IgD-negative memory B cell (primary cell): ENCODE results near the gene PLA2G2C. TPM values are rescaled to one million over a fixed set of nuclear protein-coding genes. Genes with fewer than 3 reads are reported as not detected.

ENCODE experiments used
- H3K27ac Mint-ChIP-seq, 3 donors: one replicate each; pipeline ENCODE4 v1.8.0; 2020 to 2022; ENCODE audit warnings: mild to moderate bottlenecking in 3 of 3, mixed read lengths in 3 of 3, moderate library complexity in 1 of 3
- H3K27me3 Mint-ChIP-seq: one replicate; pipeline ENCODE4 v1.8.0; 2021; ENCODE audit warnings: mixed read lengths
- H3K36me3 Mint-ChIP-seq: one replicate; pipeline ENCODE4 v1.8.0; 2020; ENCODE audit warnings: mild to moderate bottlenecking, mixed read lengths
- H3K4me1 Mint-ChIP-seq, 3 donors: one replicate each; pipeline ENCODE4 v1.8.0; 2020 to 2022; ENCODE audit warnings: mixed read lengths in 3 of 3, mild to moderate bottlenecking in 1 of 3
- H3K4me3 Mint-ChIP-seq, 4 donors: one replicate each; pipeline ENCODE4 v1.8.0; 2020 to 2022; ENCODE audit warnings: mild to moderate bottlenecking in 4 of 4, mixed read lengths in 4 of 4, moderate library complexity in 3 of 4
- H3K9me3 Mint-ChIP-seq, 3 donors: one replicate each; pipeline ENCODE4 v1.8.0; 2020 to 2021; ENCODE audit warnings: mixed read lengths in 3 of 3, mild to moderate bottlenecking in 1 of 3
- polyA plus RNA-seq: library from polyadenylated mRNA; unstranded; fragments of 300-500 nt; fragmentation: Illumina TruSeq; gene quantifications from one replicate; pipeline ENCODE4 v1.2.3, GENCODE V29; 2021

The PLA2G2C gene
- polyA plus RNA-seq, 1 donor from 2014 or later: not detected

GRCh38 chr1:20164694-20165202 is 21.6 kb downstream of the PLA2G2C start:
- Mint-ChIP-seq H3K9me3 (peaks cover 12 to 31% (median 21%) of the 10 kb centered on the region in 3 donors), H3K27ac (no peak overlapping the region), H3K27me3 (peaks cover 6% of the 10 kb centered on the region), H3K4me1 (peaks cover 0 to 1% (median 1%) of the 10 kb centered on the region in 3 donors), H3K36me3 (peaks cover 2% of the 10 kb centered on the region), H3K4me3 (no peak overlapping the region)

GRCh38 chr1:20160034-20160433 is 26.3 kb downstream of the PLA2G2C start:
- Mint-ChIP-seq H3K27ac (no peak overlapping the region), H3K4me3 (no peak overlapping the region), H3K36me3 (peaks cover 2% of the 10 kb centered on the region), H3K9me3 (peaks cover 11 to 38% (median 24%) of the 10 kb centered on the region in 3 donors), H3K4me1 (peaks cover 0 to 3% (median 0%) of the 10 kb centered on the region in 3 donors), H3K27me3 (peaks cover 2% of the 10 kb centered on the region)

- H3K27ac Mint-ChIP-seq: no peak overlapping the region
- H3K4me1 Mint-ChIP-seq: peaks cover 0 to 9% (median 5%) of the 10 kb centered on the region in 3 donors
- peaks cover 11 to 31% (median 19%) of the 10 kb centered on the region in 3 donors for H3K9me3 Mint-ChIP-seq
- peaks cover 2% of the 10 kb centered on the region for H3K36me3 Mint-ChIP-seq
- H3K4me3 Mint-ChIP-seq: peak overlapping the region in 1 of 4 donors; percentile 17
- peaks cover under 1% of the 10 kb centered on the region for H3K27me3 Mint-ChIP-seq
These were observed 27.8 kb downstream of the PLA2G2C start for GRCh38 chr1:20158358-20159070.

GRCh38 chr1:20154301-20154831 is 32.0 kb downstream of the PLA2G2C start:
- Mint-ChIP-seq H3K4me3 (peak overlapping the region in 1 of 4 donors; percentile 71), H3K27me3 (no peaks in the 10 kb centered on the region), H3K36me3 (peaks cover 4% of the 10 kb centered on the region), H3K9me3 (peaks cover 0 to 10% (median 4%) of the 10 kb centered on the region in 3 donors), H3K4me1 (peaks cover 5 to 10% (median 7%) of the 10 kb centered on the region in 3 donors), H3K27ac (no peak overlapping the region)

- Mint-ChIP-seq H3K36me3 (peaks cover 4% of the 10 kb centered on the region), H3K27ac (no peak overlapping the region), H3K4me1 (peaks cover 5 to 10% (median 7%) of the 10 kb centered on the region in 3 donors), H3K27me3 (no peaks in the 10 kb centered on the region), H3K9me3 (peaks cover 0 to 3% (median 0%) of the 10 kb centered on the region in 3 donors), H3K4me3 (peak overlapping the region in 1 of 4 donors; percentile 60)
These were observed 33.3 kb downstream of the PLA2G2C start for GRCh38 chr1:20153000-20153418.

GRCh38 chr1:20152599-20152930 is 33.8 kb downstream of the PLA2G2C start:
- no peaks in the 10 kb centered on the region for H3K9me3 Mint-ChIP-seq
- H3K4me3 Mint-ChIP-seq: peak overlapping the region; percentile 55 to 92 (median 87)

GRCh38 chr1:20151906-20152598 is 34.3 kb downstream of the PLA2G2C start:
- Mint-ChIP-seq H3K36me3 (peaks cover 4% of the 10 kb centered on the region), H3K27ac (peak overlapping the region in 1 of 3 donors; percentile 84), H3K4me3 (peak overlapping the region; percentile 55 to 92 (median 87)), H3K4me1 (peaks cover 5 to 10% (median 7%) of the 10 kb centered on the region in 3 donors), H3K9me3 (no peaks in the 10 kb centered on the region), H3K27me3 (no peaks in the 10 kb centered on the region)

More at GRCh38 chr1:20152599-20152930, 33.8 kb downstream of the PLA2G2C start:
- H3K27me3 Mint-ChIP-seq: no peaks in the 10 kb centered on the region
- peaks cover 4% of the 10 kb centered on the region for H3K36me3 Mint-ChIP-seq
- H3K4me1 Mint-ChIP-seq: peaks cover 5 to 10% (median 7%) of the 10 kb centered on the region in 3 donors
- peak overlapping the region in 1 of 3 donors; percentile 84 for H3K27ac Mint-ChIP-seq

- no peaks in the 10 kb centered on the region for H3K9me3 Mint-ChIP-seq
- H3K4me1 Mint-ChIP-seq: peaks cover 5 to 9% (median 7%) of the 10 kb centered on the region in 3 donors
- peak overlapping the region in 1 of 4 donors; percentile 23 for H3K4me3 Mint-ChIP-seq
- peaks cover 4% of the 10 kb centered on the region for H3K36me3 Mint-ChIP-seq
- H3K27ac Mint-ChIP-seq: no peak overlapping the region
- H3K27me3 Mint-ChIP-seq: no peaks in the 10 kb centered on the region
These were observed 35.3 kb downstream of the PLA2G2C start for GRCh38 chr1:20150969-20151368.

GRCh38 chr1:20150326-20150705 is 36.0 kb downstream of the PLA2G2C start:
- Mint-ChIP-seq H3K4me1 (peaks cover 5 to 8% (median 7%) of the 10 kb centered on the region in 3 donors), H3K27ac (no peak overlapping the region), H3K36me3 (peaks cover 4% of the 10 kb centered on the region), H3K4me3 (no peak overlapping the region), H3K9me3 (no peaks in the 10 kb centered on the region), H3K27me3 (no peaks in the 10 kb centered on the region)

GRCh38 chr1:20149601-20150325 is 36.6 kb downstream of the PLA2G2C start:
- peaks cover 4% of the 10 kb centered on the region for H3K36me3 Mint-ChIP-seq
- no peaks in the 10 kb centered on the region for H3K27me3 Mint-ChIP-seq
- H3K9me3 Mint-ChIP-seq: no peaks in the 10 kb centered on the region
- H3K4me1 Mint-ChIP-seq: peaks cover 5 to 6% (median 5%) of the 10 kb centered on the region in 3 donors
- no peak overlapping the region for H3K27ac Mint-ChIP-seq
- peak overlapping the region in 1 of 4 donors; percentile 5 for H3K4me3 Mint-ChIP-seq

- H3K27me3 Mint-ChIP-seq: peaks cover 2% of the 10 kb centered on the region
- peaks cover 2% of the 10 kb centered on the region for H3K36me3 Mint-ChIP-seq
- H3K27ac Mint-ChIP-seq: peak overlapping the region in 1 of 3 donors; percentile 59
- H3K4me3 Mint-ChIP-seq: no peak overlapping the region
- H3K4me1 Mint-ChIP-seq: peaks cover 2 to 5% (median 2%) of the 10 kb centered on the region in 3 donors
- H3K9me3 Mint-ChIP-seq: no peaks in the 10 kb centered on the region
These were observed 37.5 kb downstream of the PLA2G2C start for GRCh38 chr1:20148571-20149500.

GRCh38 chr1:20147846-20148570 is 38.3 kb downstream of the PLA2G2C start:
- Mint-ChIP-seq H3K36me3 (peaks cover 2% of the 10 kb centered on the region), H3K9me3 (no peaks in the 10 kb centered on the region), H3K4me3 (no peak overlapping the region), H3K27me3 (peaks cover 2% of the 10 kb centered on the region), H3K27ac (no peak overlapping the region), H3K4me1 (peaks cover 2 to 5% (median 2%) of the 10 kb centered on the region in 3 donors)
